Upper lobe of right lung (tissue), 1 donor: ENCODE results near the gene FUT8. TPM values are rescaled to one million over a fixed set of nuclear protein-coding genes. Genes with fewer than 3 reads are reported as not detected.

ENCODE experiments used
- ATAC-seq: fragments of 200-7000 bp; cut with Tn5 transposase; one replicate; pipeline ENCODE4 v1.9.1; 2020; ENCODE audit warnings: mild to moderate bottlenecking, moderate library complexity
- DNase-seq: peaks from one replicate; pipeline ENCODE4 v3.0.0-alpha.2; 2020
- H3K27ac ChIP-seq: fragments of 200-600 bp; one replicate; pipeline ENCODE4 v1.8.0; 2022
- H3K27me3 ChIP-seq: fragments of 200-600 bp; one replicate; pipeline ENCODE4 v1.8.0; 2022; ENCODE audit warnings: mild to moderate bottlenecking
- H3K36me3 ChIP-seq: fragments of 200-600 bp; one replicate; pipeline ENCODE4 v1.8.0; 2022
- H3K4me1 ChIP-seq: fragments of 200-600 bp; one replicate; pipeline ENCODE4 v1.8.0; 2022
- H3K4me3 ChIP-seq: fragments of 200-600 bp; one replicate; pipeline ENCODE4 v1.8.0; 2022; ENCODE audit warnings: mild to moderate bottlenecking
- H3K9me3 ChIP-seq: fragments of 200-600 bp; one replicate; pipeline ENCODE4 v1.8.0; 2022
- CTCF ChIP-seq: fragments of 200-600 bp; IDR thresholded peaks from one replicate; pipeline ENCODE4 v1.8.0; 2022; ENCODE audit warnings: antibody characterized with exemption
- intact Hi-C: fragments of 100-400 bp; cut with DNase I; formaldehyde crosslinking; loops from one replicate; pipeline ENCODE4 v1.11.0; 2022
- total RNA-seq: library from RNA; stranded (reverse); fragmentation: NEBNext Ultra II Directional; extraction: Animal tissue kit (Norgen Biotek cat#: 25700); gene quantifications from one replicate; pipeline ENCODE4 v1.2.1, GENCODE V29; 2021
- donor health status: DM: no; HTN: yes; CAD: no; lungs with severe emphysema.

The FUT8 gene
- total RNA-seq, 1 donor from 2014 or later: 31.8 TPM

- Histone ChIP-seq H3K27me3 (no peaks in the 10 kb centered on the region), H3K4me3 (no peak overlapping the region), H3K36me3 (no peaks in the 10 kb centered on the region), H3K4me1 (no peaks in the 10 kb centered on the region), H3K27ac (no peak overlapping the region), H3K9me3 (no peaks in the 10 kb centered on the region)
- no peak for TF ChIP-seq CTCF
- intact Hi-C loops: no loop called here
- no peak for DNase-seq
- ATAC-seq: no peak
These were observed 91.2 kb downstream of the FUT8 start for GRCh38 chr14:65503771-65504170.

- no peak overlapping the region for H3K4me3 ChIP-seq
- intact Hi-C loops: no loop called here
- DNase-seq (no peak), ATAC-seq (no peak)
- no peaks in the 10 kb centered on the region for H3K36me3 ChIP-seq
- no peak for TF ChIP-seq CTCF
- H3K4me1 ChIP-seq: no peaks in the 10 kb centered on the region
- H3K27me3 ChIP-seq: no peaks in the 10 kb centered on the region
- H3K9me3 ChIP-seq: no peaks in the 10 kb centered on the region
- no peak overlapping the region for H3K27ac ChIP-seq
These were observed 94.3 kb downstream of the FUT8 start for GRCh38 chr14:65506801-65507200.

- H3K36me3 ChIP-seq: no peaks in the 10 kb centered on the region
- H3K4me1 ChIP-seq: no peaks in the 10 kb centered on the region
- no peaks in the 10 kb centered on the region for H3K27me3 ChIP-seq
- DNase-seq (no peak), ATAC-seq (no peak)
- H3K27ac ChIP-seq: no peak overlapping the region
- TF ChIP-seq CTCF: no peak
- no peaks in the 10 kb centered on the region for H3K9me3 ChIP-seq
- no peak overlapping the region for H3K4me3 ChIP-seq
- intact Hi-C loops: no loop called here
These were observed 97.3 kb downstream of the FUT8 start for GRCh38 chr14:65509842-65510241.

GRCh38 chr14:65513671-65514070 is 101.1 kb downstream of the FUT8 start:
- Histone ChIP-seq H3K9me3 (no peaks in the 10 kb centered on the region), H3K4me1 (no peaks in the 10 kb centered on the region), H3K4me3 (no peak overlapping the region), H3K27me3 (no peaks in the 10 kb centered on the region), H3K27ac (no peak overlapping the region), H3K36me3 (no peaks in the 10 kb centered on the region)
- intact Hi-C loops: no loop called here
- TF ChIP-seq CTCF: no peak
- DNase-seq (no peak), ATAC-seq (no peak)

GRCh38 chr14:65517635-65518542 is 105.4 kb downstream of the FUT8 start:
- intact Hi-C loops: no loop called here
- H3K36me3 ChIP-seq: no peaks in the 10 kb centered on the region
- H3K27me3 ChIP-seq: no peaks in the 10 kb centered on the region
- no peak for TF ChIP-seq CTCF
- no peaks in the 10 kb centered on the region for H3K9me3 ChIP-seq
- H3K4me3 ChIP-seq: no peak overlapping the region
- no peak overlapping the region for H3K27ac ChIP-seq
- DNase-seq (no peak), ATAC-seq (no peak)
- H3K4me1 ChIP-seq: no peaks in the 10 kb centered on the region
